ENCODE data around the gene ABCD3.

GRCh38 chr1:94456736-94457135, 38.5 kb downstream of the ABCD3 start:
- TF ChIP-seq CTCF (IDR thresholded peaks at IDR 0.05) (no peak), POLR2AphosphoS5 (IDR thresholded peaks at IDR 0.05) (no peak)

Data from gastroesophageal sphincter (tissue), 3 donors.